GM21717 (cell line): ENCODE results near the gene MYOC.
"Not testable (repeated sequence)": the region's sequence is repeated elsewhere in the genome, so short reads cannot be mapped to it uniquely, and the experiment has no call there.

Source experiments
- ATAC-seq: cut with Tn5 transposase; IDR thresholded peaks from one replicate; pipeline ENCODE4 v1.9.1; 2021; ENCODE audit warnings: mild to moderate bottlenecking, moderate library complexity; ENCODE audit not compliant: unreplicated experiment

Gene MYOC

DNA sequence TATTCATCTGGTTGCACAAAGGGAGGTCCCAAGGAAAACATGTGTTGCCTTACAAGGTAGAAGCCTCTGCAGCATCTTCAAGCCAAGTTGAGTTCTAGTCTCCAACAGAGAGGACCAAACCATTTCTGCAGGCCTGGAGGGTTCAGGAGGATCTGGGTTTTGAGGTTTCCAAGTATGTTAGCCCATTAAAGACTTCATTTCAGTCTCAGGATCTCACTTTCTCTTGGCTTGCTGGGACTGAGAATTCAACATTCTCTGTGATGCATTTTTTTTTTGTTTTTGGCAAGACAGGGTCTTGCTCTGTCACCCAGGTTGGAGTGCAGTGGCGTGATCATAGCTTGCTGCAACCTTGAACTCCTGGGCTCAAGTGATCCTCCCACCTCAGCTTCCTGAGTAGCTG is 39.2 kb downstream of the MYOC start:
- ATAC-seq, result no peak

DNA sequence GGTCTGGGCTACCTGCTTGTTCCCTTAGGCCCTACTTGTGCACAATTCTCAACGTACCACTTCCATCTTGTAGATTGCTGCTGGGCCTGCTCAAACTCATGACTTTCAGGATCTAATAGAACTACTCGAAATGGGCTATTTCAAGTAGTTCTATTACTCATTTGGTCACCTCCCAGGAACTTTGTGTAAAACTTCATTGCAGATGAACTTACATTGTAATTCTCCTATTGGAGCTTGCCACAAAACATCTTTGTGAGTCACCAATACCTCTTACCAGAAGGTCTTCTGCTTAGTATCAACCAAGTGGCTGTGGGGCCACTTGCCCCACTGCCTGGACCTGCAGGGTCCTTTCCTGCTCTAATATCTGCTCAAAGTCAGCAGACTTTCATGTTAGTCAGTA is 41.2 kb downstream of the MYOC start:
- no peak for ATAC-seq

DNA sequence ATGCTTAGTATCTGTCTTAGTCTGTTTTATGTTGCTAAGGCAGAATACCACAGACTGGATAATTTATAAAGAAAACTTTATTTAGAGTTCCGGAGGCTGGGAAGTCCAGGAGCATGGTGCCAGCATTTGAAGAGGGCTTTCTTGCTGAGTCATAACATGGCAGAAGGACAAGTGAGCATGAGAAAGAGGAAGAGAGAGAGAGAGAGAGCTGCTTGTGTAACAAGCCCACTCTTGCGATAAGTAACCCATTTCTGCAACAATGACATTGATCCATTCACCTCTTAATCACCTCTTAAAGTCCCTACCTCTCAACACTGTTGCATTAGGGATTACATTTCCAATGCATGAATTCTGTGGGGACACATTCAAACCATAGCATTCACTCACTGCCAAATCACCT is 42.1 kb downstream of the MYOC start:
- no peak for ATAC-seq

DNA sequence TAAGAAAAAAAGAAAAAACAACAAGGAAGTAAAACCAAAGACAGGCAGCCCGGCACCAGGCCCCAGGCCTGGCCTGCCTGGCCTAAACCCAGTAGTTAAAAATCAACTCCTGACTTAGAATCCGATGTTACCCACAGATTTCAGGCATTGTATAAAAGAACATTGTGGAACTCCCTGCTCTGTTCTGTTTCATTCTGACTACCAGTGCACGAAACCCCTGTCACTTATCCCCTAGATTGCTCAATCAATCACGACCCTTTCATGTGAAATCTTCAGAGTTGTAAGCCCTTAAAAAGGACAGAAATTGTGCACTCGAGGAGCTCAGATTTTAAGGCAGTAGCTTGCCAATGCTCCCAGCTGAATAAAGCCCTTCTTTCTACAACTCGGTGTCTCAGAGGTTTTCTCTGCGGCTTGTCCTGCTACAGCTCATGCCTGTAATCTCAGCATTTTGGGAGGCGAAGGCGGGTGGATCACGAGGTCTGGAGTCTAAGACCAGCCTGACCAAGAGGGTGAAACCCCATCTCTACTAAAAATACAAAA is 46.0 kb downstream of the MYOC start:
- ATAC-seq, result no peak

DNA sequence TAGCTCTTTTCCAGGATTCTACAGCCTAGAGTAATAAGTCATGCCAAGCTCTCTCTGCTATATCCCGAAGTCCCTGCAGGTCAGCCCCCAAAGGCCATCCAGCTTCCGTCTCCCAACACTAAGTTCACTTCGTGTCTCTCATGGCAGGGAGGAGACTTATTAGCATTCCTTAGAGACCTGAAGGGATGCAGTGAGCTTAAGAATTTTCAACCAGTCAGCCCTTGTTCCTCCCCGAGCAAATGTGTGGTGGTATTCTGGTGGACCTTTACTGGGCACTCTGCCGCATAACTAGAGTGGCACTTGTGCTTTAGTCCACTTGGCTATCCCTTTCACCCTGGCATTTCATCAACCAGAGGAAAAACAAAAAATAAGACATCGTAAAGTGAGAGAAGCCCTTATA is 49.4 kb downstream of the MYOC start:
- ATAC-seq, result not testable (repeated sequence)

DNA sequence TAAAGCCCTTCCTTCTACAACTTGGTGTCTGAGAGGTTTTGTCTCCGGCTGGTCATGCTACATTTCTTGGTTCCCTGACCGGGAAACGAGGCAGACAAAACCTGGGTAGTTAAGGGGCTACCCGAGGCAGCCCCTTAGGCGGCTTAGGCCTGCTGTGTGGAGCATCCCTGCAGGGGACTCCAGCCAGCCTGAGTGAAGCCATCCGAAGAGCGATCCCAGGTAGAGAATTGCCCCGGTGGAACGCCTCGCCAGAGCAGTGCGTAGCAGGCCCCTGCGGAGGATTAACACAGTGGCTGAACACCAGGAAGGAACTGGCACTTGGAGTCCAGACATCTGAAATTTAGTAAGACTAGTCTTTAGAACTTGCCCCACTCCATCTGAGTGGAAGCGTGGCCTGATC is 51.6 kb downstream of the MYOC start:
- no peak for ATAC-seq

DNA sequence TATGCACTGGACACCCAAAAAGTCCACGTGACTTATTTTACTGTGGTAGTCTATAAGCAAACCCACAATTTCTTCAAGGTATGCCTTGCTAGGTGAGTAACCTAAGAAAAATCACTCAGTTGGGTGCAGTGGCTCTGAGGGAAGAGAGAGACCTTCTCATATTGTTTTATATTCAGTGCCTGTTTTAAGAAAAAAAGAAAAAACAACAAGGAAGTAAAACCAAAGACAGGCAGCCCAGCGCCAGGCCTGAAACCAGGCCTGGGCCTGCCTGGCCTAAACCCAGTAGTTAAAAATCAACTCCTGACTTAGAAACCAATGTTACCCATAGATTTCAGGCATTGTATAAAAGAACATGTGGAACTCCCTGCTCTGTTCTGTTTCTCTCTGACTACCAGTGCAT is 52.2 kb downstream of the MYOC start:
- ATAC-seq, result not testable (repeated sequence)

DNA sequence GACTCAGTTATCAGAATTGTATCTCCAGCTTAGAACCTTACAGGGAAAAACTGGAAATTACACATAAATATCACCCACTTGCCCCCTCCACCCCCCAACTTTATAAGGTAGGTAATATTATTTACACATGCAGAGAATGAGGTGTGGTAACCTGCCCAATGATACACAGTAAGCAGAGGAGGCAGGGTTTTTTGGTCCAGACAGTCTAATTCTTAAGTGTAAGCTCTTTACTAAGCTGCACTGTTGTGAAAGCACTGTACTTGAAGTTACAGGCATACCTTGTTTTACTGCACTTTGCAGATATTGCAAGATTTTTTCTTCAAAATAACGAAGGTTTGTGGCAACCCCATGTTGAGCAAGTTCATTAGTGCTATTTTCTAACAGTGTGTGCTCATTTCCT is 55.3 kb downstream of the MYOC start:
- no peak for ATAC-seq

DNA sequence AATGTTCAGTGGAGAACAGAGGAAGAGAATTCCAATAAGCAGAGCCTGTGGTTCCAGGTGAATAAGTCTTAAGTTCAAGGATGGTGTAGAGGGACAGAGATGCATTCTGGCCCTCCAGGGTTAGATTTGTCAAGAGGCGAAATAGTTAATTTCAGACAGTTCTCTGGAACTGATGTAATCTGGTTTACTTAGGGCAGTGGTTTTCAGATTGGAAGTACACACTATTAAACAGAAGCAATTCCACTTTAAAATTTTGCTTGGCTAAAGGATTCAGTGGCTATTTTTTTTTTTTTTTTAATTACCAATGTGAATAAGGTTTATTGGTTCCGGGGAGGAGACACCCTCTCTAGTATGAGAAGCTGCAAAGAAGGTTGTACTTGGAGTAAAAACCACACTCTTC is 55.8 kb downstream of the MYOC start:
- no peak for ATAC-seq

DNA sequence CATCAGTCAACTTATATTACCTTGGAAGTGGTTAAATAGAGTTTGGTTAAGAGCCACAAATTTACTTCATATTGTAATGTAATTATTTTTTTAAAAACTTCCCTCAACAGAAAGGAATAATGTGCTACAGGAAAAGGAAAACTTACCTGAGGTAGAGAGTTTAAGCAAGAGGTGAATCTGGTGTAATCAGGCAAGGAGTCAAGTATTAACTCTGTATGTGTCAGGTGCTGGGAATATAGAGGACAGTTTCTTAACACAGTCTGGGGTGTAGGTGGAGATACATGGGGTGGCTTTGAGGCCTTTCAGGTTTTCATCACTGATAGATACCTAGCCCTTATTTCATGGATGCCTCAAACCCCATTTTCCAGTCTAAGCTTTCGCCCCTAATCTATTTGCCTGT is 56.4 kb downstream of the MYOC start:
- no peak for ATAC-seq

DNA sequence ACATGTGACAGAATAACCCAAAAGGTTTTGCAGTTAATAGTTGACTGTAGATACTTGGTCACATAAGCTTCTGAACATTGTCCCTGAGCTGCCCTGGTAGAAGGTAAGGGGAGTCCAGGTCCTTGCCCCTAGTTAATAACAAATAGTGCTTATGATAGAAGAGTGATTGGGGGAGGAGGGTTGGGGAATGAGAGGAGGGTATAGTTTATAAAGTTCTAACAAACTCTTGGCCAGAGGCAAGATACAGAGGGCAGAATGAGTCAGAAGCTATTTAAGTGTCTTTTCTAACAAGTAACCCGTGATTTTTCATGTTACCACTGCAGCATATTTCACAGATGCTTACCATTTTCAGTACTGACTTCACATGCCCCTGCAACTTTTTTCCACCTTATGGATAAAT is 57.2 kb downstream of the MYOC start:
- ATAC-seq, result no peak

DNA sequence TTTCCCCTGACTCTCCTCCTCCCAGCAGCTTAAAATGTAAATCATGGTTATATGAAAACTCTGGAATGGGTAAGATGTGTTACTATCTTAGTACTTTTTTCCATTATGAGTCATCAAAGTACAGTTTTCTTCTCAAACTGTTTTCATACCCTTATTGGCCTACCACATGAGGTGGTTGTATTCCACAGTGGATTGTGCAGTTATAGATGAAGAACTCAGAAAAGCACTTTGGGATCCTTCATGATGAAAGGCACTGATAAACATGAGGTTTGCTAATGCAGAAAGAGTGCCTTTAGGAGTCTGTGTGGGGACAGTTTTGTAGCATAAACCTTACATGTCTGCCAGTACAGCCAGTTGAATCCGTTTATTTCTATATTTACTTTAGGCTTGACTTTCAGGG is 62.5 kb downstream of the MYOC start:
- no peak for ATAC-seq

DNA sequence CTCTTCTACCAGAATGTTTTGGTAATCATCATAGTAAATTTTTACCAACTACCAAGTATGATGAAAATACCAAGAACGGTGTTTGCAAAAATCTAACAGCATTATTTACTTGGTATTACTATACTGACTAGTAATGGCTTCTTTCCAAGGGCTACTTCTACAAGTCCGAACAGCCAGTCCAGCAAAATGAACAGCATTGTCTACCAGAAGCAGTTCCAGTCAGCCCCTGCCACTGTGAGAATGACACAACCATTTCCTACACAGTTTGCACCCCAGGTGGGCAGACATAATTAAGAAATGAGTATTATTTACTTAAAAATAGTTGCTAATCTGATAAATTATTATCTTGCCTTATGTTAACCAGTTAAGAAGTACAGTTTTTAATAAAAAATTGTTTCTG is 64.3 kb downstream of the MYOC start:
- no peak for ATAC-seq

DNA sequence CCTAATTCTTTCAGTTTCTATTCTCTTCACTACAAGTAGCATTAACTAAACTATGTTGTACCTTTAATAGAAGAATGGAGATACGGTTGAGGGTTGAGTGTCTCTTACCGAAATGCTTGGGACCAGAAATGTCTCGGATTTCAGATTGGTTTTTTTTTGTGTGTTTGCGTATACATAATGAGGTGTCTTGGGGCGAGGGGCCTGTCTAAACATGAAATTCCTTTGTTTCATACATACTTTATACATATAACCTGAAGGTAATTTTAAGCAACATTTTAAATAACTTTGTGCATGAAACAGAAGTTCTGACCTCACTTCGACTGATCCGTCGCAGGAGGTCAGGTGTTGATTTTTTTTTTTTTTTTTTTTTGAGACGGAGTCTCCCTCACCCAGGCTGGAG is 66.8 kb downstream of the MYOC start:
- ATAC-seq, result no peak
